NCI-H128 (cell line): ENCODE data around the gene OR2L2.
"Not testable (repeated sequence)": the region's sequence is repeated elsewhere in the genome, so short reads cannot be mapped to it uniquely, and the experiment has no call there.

Experiments used
- DNase-seq: peaks from one replicate; lab custom pipeline; 2025; ENCODE audit not compliant: unreplicated experiment; lab: John Stamatoyannopoulos, UW

OR2L2 gene, protein sequence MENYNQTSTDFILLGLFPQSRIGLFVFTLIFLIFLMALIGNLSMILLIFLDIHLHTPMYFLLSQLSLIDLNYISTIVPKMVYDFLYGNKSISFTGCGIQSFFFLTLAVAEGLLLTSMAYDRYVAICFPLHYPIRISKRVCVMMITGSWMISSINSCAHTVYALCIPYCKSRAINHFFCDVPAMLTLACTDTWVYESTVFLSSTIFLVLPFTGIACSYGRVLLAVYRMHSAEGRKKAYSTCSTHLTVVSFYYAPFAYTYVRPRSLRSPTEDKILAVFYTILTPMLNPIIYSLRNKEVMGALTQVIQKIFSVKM

GRCh38 chr1:248029770-248030169, at the start of gene OR2L2:
Gene OR2L2 (plus strand): TSS chr1:248030070. CDS start chr1:248038268, 8,198 bp downstream.
- no peak for DNase-seq

- DNase-seq, result no peak
Observed at GRCh38 chr1:247992986-247993385, 36.9 kb upstream of the OR2L2 start.

DNA sequence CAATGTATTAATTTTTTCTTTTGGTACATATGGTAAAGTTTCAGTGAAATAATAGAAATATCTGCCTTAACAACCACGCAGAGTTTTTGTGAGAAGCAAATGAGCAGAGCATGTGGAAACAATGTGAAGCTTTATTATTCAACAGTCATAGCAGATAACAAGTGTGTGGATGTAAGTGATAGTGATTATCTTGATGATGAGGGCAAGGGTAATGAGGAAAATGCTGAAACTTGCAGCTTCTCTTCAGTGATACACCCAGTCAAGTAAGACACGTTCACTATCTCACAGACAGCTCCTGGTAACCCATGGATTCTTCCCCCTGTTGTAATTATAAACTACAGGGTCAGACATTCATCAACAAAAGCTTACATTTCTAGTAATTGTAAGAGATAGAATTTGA, 31.1 kb upstream of the OR2L2 start:
- no peak for DNase-seq

DNA sequence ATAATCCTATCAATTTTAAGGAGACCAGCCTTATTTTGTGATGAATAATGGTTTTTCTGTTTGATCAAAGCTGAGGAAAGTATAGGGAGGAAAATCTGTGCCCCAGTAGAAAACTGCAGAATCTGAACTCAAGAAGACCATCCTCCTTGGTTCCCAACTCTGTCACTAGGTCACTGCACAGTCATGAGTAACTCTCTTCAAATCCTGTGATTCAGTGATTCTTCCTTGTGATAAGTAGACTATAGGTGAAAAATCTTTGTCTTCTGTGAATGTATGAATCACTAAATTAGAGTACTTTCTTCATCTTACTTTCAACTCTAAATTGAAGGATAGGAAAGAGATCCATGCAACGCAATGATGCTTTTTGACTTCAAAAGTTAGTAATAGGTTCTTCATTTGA, 29.7 kb upstream of the OR2L2 start:
- no peak for DNase-seq

- no peak for DNase-seq
Observed at GRCh38 chr1:248007778-248008177, 22.1 kb upstream of the OR2L2 start.

DNA sequence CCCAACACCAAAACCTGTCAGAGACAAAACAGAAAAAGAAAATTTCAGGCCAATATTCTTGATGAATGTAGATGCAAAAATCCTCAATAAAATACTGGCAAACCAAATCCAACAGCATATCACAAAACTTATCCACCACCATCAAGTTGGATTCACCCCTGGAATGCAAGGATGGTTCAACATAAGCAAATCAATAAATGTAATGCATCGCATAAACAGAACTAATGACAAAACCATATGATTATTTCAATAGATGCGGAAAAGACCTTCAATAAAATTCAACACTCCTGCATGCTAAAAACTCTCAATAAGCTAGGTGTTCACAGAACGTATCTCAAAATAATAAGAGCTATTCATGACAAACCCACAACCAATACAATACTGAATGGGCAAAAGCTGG, 20.2 kb upstream of the OR2L2 start:
- DNase-seq, result no peak

- DNase-seq, result no peak
Observed at GRCh38 chr1:248013229-248013710, 16.6 kb upstream of the OR2L2 start, which contains the start of gene OR2L5. Gene OR2L5 (plus strand): TSS chr1:248013660. CDS start chr1:248021948, 8,288 bp downstream.

DNA sequence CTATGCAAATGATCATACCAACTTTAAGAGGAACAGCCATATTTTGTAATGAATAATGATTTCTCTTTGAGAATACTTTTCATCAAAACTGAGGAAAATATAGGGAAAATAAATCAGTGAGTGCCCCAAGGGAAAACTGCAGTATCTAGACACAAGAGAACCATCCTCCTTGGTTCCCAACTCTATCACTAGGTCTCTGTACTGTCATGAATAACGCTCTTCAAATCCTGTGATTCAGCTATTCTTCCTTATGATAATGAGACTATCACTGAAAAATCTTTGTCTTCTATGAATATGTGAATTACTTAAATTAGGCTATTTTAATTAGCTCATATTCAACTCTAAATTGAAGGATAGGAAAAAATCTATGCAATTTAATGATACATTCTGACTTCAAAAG, 14.1 kb upstream of the OR2L2 start:
- no peak for DNase-seq

- DNase-seq, result no peak
Observed at GRCh38 chr1:248045209-248045608, 15.3 kb downstream of the OR2L2 start.

DNA sequence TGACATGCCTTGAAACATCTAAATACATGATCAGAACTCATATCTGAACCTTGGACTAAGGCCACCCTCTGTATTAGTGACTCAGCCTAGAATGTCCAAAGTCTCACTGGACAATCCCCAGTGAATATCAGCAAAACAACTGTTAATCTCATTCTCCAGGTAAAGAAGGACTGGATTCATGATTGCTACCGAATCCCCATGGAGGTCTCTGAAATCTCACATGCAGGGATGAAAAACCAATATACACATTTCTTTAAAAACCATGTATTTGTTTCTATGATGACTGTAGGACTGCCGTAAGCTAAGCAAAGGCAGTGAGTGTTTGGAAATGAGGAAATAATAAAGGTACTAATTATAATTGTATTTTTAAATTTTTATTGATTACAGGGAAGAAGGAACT, 16.7 kb downstream of the OR2L2 start, which contains the start of gene OR2L3:
TSS of gene OR2L3 (plus strand) at position 301 of the 400 bp plus-strand sequence. CDS start 13,846 bp downstream, outside the sequence.
- no peak for DNase-seq

- DNase-seq, result no peak
Observed at GRCh38 chr1:248047008-248047407, 17.1 kb downstream of the OR2L2 start.

- no peak for DNase-seq
Observed at GRCh38 chr1:248054671-248055070, 24.8 kb downstream of the OR2L2 start.

GRCh38 chr1:248055261-248055660, 25.4 kb downstream of the OR2L2 start:
- DNase-seq, result no peak

GRCh38 chr1:248065071-248065470, 35.2 kb downstream of the OR2L2 start:
- no peak for DNase-seq

- DNase-seq, result no peak
Observed at GRCh38 chr1:248065604-248066003, 35.7 kb downstream of the OR2L2 start.

DNA sequence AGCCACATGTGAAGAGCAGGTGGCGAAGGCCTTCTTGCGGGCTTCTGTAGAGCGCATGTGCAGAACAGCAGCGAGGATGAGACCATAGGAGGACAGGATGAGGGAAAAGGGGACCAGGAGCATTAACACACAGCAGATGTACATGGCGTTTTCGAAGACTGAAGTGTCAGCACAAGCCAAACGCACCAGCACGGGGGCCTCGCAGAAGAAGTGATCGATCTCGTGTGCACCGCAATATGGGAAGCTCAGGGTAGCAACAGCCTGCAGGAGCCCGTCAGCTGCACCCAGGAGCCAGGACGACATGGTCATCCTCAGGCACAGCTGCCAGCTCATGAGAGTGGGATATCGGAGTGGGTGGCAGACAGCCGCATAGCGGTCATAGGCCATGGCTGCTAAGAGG, 54.0 kb downstream of the OR2L2 start:
- DNase-seq, result not testable (repeated sequence)
